ENCODE measurements around the gene EXOC3. TPM values are rescaled to one million over a fixed set of nuclear protein-coding genes. Genes with fewer than 3 reads are reported as not detected.

The EXOC3 gene
- total RNA-seq, 2 donors from 2014 or later = 38.6 to 53.7 TPM

DNA sequence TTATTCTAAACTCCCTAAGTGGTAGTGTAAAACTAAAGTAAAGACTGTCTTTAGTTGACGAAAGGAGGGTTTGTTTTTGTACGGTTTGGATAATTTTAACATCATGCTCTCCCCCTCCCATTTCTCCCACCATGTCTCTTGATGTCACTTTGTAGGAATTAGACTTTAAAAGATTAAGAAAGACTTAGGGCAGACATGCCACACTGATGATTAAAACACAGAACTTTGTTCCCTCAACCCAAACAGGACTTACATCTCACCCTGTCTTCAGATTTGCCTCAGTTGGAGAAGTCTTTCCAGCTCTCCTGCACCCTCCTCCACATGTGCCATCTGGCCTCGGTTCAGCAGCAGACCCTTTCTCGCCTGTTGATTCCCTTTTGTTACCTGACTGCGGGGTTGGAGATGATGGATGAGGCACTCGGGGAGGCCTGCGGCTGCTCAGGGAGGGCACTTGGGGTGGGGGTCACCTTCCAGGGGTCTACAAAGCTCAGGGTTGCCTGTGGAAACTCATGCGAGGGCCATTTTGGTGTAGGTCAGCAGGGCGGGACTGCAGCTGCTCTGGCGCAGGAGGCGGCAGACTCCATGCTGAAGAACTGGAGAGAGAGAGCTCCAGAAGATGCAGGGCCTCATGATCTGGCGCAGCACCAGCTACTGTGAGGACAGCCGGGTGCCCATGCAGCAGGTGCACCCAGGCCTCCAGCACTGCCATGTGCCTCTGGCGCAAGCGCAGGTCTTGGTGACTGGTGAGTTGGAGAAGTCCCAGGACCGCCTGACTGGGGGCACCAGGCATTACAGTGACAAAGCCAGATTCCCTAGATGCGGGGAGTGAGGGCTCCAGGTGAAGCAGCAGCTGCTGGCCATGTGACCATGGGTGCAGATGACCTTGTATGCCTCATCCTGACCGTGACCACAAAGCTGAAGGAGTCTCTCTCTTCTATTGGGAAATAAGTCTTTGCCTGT, 24.5 kb upstream of the EXOC3 start:
- H3K36me3 Mint-ChIP-seq (ENCODE audit: low read depth) = no peaks in the 10 kb centered on the region
- Histone ChIP-seq H3K27ac (ENCODE audit: low read depth, low read length) (peak overlapping the region; percentile 80), H3K9ac (ENCODE audit: extremely low read depth, low read length, poor library complexity, severe bottlenecking) (no peak overlapping the region), H3K4me3 (ENCODE audit: low read length) (no peak overlapping the region), H3K9me3 (ENCODE audit: control insufficient read depth, low read length) (no peaks in the 10 kb centered on the region), H3K36me3 (ENCODE audit: control insufficient read depth, insufficient read depth, low read length) (no peaks in the 10 kb centered on the region), H3K4me1 (ENCODE audit: control insufficient read depth, insufficient read depth, low read length) (peaks cover 7% of the 10 kb centered on the region), H3K27me3 (ENCODE audit: control insufficient read depth, insufficient read depth, low read length, poor library complexity, severe bottlenecking) (no peaks in the 10 kb centered on the region)
- no peaks in the 10 kb centered on the region for H3K9me3 Mint-ChIP-seq
- H3K4me1 Mint-ChIP-seq = peaks cover 7% of the 10 kb centered on the region
- DNase-seq = peak; percentile 34
- WGBS, 2 experiments (ENCODE audit: insufficient coverage in 1 of 2, insufficient read length in 1 of 2) = 90 to 92% methylated on average over 9 to 16 of the region's 18 CpGs
- no peak overlapping the region for H3K27ac Mint-ChIP-seq
- TF ChIP-seq, protein P1, sequence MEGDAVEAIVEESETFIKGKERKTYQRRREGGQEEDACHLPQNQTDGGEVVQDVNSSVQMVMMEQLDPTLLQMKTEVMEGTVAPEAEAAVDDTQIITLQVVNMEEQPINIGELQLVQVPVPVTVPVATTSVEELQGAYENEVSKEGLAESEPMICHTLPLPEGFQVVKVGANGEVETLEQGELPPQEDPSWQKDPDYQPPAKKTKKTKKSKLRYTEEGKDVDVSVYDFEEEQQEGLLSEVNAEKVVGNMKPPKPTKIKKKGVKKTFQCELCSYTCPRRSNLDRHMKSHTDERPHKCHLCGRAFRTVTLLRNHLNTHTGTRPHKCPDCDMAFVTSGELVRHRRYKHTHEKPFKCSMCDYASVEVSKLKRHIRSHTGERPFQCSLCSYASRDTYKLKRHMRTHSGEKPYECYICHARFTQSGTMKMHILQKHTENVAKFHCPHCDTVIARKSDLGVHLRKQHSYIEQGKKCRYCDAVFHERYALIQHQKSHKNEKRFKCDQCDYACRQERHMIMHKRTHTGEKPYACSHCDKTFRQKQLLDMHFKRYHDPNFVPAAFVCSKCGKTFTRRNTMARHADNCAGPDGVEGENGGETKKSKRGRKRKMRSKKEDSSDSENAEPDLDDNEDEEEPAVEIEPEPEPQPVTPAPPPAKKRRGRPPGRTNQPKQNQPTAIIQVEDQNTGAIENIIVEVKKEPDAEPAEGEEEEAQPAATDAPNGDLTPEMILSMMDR (conservative IDR thresholded peaks at IDR 0.05) = no peak
- H3K4me3 Mint-ChIP-seq = no peak overlapping the region
- no peaks in the 10 kb centered on the region for H3K27me3 Mint-ChIP-seq (ENCODE audit: insufficient read depth)

DNA sequence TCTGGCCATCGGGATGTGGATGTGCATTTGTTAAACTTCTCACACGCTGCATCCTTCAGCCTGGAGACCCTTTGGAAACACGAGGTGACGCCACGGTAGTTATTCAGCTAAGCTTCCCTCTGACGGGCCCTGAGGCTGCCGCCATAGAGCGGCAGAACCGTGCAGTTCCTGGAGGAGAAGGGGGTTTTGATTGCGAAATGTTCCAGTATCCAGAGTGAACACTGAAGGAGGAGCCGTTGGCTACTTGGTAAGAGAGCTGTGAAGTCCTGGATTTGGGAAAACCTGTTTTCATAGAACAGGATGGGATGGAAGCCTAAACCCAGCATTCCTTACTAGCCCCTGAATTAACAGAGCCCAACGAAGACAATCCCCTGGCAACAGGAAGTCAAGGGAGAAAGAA, 23.0 kb upstream of the EXOC3 start:
- Histone ChIP-seq H3K27me3 (ENCODE audit: control insufficient read depth, insufficient read depth, low read length, poor library complexity, severe bottlenecking) (no peaks in the 10 kb centered on the region), H3K9me3 (ENCODE audit: control insufficient read depth, low read length) (no peaks in the 10 kb centered on the region), H3K36me3 (ENCODE audit: control insufficient read depth, insufficient read depth, low read length) (no peaks in the 10 kb centered on the region), H3K27ac (ENCODE audit: low read depth, low read length) (no peak overlapping the region), H3K4me1 (ENCODE audit: control insufficient read depth, insufficient read depth, low read length) (peaks cover 5% of the 10 kb centered on the region), H3K9ac (ENCODE audit: extremely low read depth, low read length, poor library complexity, severe bottlenecking) (no peak overlapping the region), H3K4me3 (ENCODE audit: low read length) (no peak overlapping the region)
- 90 to 94% methylated on average over 8 to 12 of the region's 12 CpGs for WGBS, 2 experiments (ENCODE audit: insufficient coverage in 1 of 2, insufficient read length in 1 of 2)
- H3K4me1 Mint-ChIP-seq = peaks cover 4% of the 10 kb centered on the region
- no peaks in the 10 kb centered on the region for H3K27me3 Mint-ChIP-seq (ENCODE audit: insufficient read depth)
- H3K4me3 Mint-ChIP-seq = no peak overlapping the region
- TF ChIP-seq, protein P1 (conservative IDR thresholded peaks at IDR 0.05) = no peak
- no peaks in the 10 kb centered on the region for H3K36me3 Mint-ChIP-seq (ENCODE audit: low read depth)
- no peaks in the 10 kb centered on the region for H3K9me3 Mint-ChIP-seq
- DNase-seq = peak; percentile 33
- H3K27ac Mint-ChIP-seq = no peak overlapping the region

GRCh38 chr5:420632-421286, 22.2 kb upstream of the EXOC3 start:
- peaks cover 2% of the 10 kb centered on the region for H3K4me1 Mint-ChIP-seq
- Histone ChIP-seq H3K9me3 (ENCODE audit: control insufficient read depth, low read length) (no peaks in the 10 kb centered on the region), H3K4me1 (ENCODE audit: control insufficient read depth, insufficient read depth, low read length) (peaks cover 4% of the 10 kb centered on the region), H3K4me3 (ENCODE audit: low read length) (no peak overlapping the region), H3K27ac (ENCODE audit: low read depth, low read length) (no peak overlapping the region), H3K9ac (ENCODE audit: extremely low read depth, low read length, poor library complexity, severe bottlenecking) (no peak overlapping the region), H3K27me3 (ENCODE audit: control insufficient read depth, insufficient read depth, low read length, poor library complexity, severe bottlenecking) (no peaks in the 10 kb centered on the region), H3K36me3 (ENCODE audit: control insufficient read depth, insufficient read depth, low read length) (no peaks in the 10 kb centered on the region)
- H3K27ac Mint-ChIP-seq = no peak overlapping the region
- DNase-seq = peak; percentile 36
- 93 to 96% methylated on average over 36 to 52 of the region's 52 CpGs for WGBS, 2 experiments (ENCODE audit: insufficient coverage in 1 of 2, insufficient read length in 1 of 2)
- no peak overlapping the region for H3K4me3 Mint-ChIP-seq
- TF ChIP-seq, protein P1 (conservative IDR thresholded peaks at IDR 0.05) = no peak
- H3K9me3 Mint-ChIP-seq = no peaks in the 10 kb centered on the region
- H3K27me3 Mint-ChIP-seq (ENCODE audit: insufficient read depth) = no peaks in the 10 kb centered on the region
- no peaks in the 10 kb centered on the region for H3K36me3 Mint-ChIP-seq (ENCODE audit: low read depth)
